GM21381 (cell line): ENCODE measurements around the gene STPG4.

ENCODE experiments used
- ATAC-seq: cut with Tn5 transposase; IDR thresholded peaks from one replicate; pipeline ENCODE4 v1.9.1; 2021; ENCODE audit warnings: mild to moderate bottlenecking, moderate library complexity; ENCODE audit not compliant: unreplicated experiment

Gene STPG4

GRCh38 chr2:47057687-47058002 lies 97.5 kb downstream of the STPG4 start:
- no peak for ATAC-seq

- ATAC-seq = no peak
Observed at GRCh38 chr2:47056868-47057686, 98.0 kb downstream of the STPG4 start.

GRCh38 chr2:47056374-47056773 lies 98.7 kb downstream of the STPG4 start:
- no peak for ATAC-seq

GRCh38 chr2:47054868-47055267 lies 100.2 kb downstream of the STPG4 start:
- ATAC-seq = no peak

GRCh38 chr2:47054036-47054555 lies 101.0 kb downstream of the STPG4 start:
- no peak for ATAC-seq

GRCh38 chr2:47052847-47053246 lies 102.3 kb downstream of the STPG4 start:
- no peak for ATAC-seq

- no peak for ATAC-seq
Observed at GRCh38 chr2:47051562-47051961, 103.5 kb downstream of the STPG4 start.

GRCh38 chr2:47050762-47051161 lies 104.3 kb downstream of the STPG4 start:
- ATAC-seq = no peak

- ATAC-seq = no peak
Observed at GRCh38 chr2:47050021-47050760, 104.9 kb downstream of the STPG4 start.

- ATAC-seq = no peak
Observed at GRCh38 chr2:47049502-47049901, 105.6 kb downstream of the STPG4 start.

GRCh38 chr2:47048801-47049480 lies 106.2 kb downstream of the STPG4 start:
- ATAC-seq = no peak

- no peak for ATAC-seq
Observed at GRCh38 chr2:47046271-47046670, 108.8 kb downstream of the STPG4 start.

GRCh38 chr2:47043891-47044239 lies 111.2 kb downstream of the STPG4 start:
- ATAC-seq = no peak

- ATAC-seq = no peak
Observed at GRCh38 chr2:47043142-47043890, 111.8 kb downstream of the STPG4 start.

GRCh38 chr2:47041891-47042684 lies 113.0 kb downstream of the STPG4 start:
- no peak for ATAC-seq

- ATAC-seq = no peak
Observed at GRCh38 chr2:47041063-47041462, 114.0 kb downstream of the STPG4 start.

- ATAC-seq = no peak
Observed at GRCh38 chr2:47040651-47041050, 114.5 kb downstream of the STPG4 start.

- no peak for ATAC-seq
Observed at GRCh38 chr2:47039913-47040562, 115.1 kb downstream of the STPG4 start.

- ATAC-seq = no peak
Observed at GRCh38 chr2:47039489-47039870, 115.6 kb downstream of the STPG4 start.
